Endothelial cell of umbilical vein (primary cell): ENCODE data around the gene LRRC37A3.
"Not testable (repeated sequence)": the region's sequence is repeated elsewhere in the genome, so short reads cannot be mapped to it uniquely, and the experiment has no call there.

Experiments
- CTCF ChIP-seq, 2 donors: IDR thresholded peaks; 1 replicate in 1 of 2; 2 replicates in 1 of 2; pipeline ENCODE4 v1.5.1; 2011; ENCODE audit warnings: low read length in 2 of 2, mild to moderate bottlenecking in 2 of 2, moderate library complexity in 2 of 2, control low read depth in 1 of 2, inconsistent platforms in 1 of 2, low read depth in 1 of 2; ENCODE audit not compliant: insufficient read depth in 1 of 2; ENCODE audit errors: extremely low read depth in 1 of 2
- EZH2 ChIP-seq: IDR thresholded peaks from 2 replicates; pipeline ENCODE4 v1.6.1; 2012; ENCODE audit warnings: borderline replicate concordance, low read depth, mild to moderate bottlenecking, moderate library complexity, low read length, inconsistent platforms; ENCODE audit not compliant: severe bottlenecking
- FOS ChIP-seq: IDR thresholded peaks from 2 replicates; pipeline ENCODE4 v1.6.1; 2011; ENCODE audit warnings: mild to moderate bottlenecking, low read length, moderate library complexity, borderline replicate concordance; ENCODE audit not compliant: insufficient read depth
- POLR2A ChIP-seq: IDR thresholded peaks from 2 replicates; pipeline ENCODE4 v1.6.1; 2012; ENCODE audit warnings: low read depth, mild to moderate bottlenecking, control low read depth, low read length
- POLR2AphosphoS5 ChIP-seq: IDR thresholded peaks from 2 replicates; pipeline ENCODE4 v1.6.1; 2012; ENCODE audit warnings: low read depth, mild to moderate bottlenecking, control low read depth, low read length, moderate library complexity; ENCODE audit not compliant: insufficient read depth

GRCh38 chr17:64840960-64841359 lies 78.3 kb downstream of the LRRC37A3 start:
- TF ChIP-seq CTCF (IDR thresholded peaks at IDR 0.05; ENCODE audit: extremely low read depth in 1 of 2, insufficient read depth in 1 of 2, low read depth in 1 of 2, low read length in 2 of 2); EZH2; FOS; POLR2AphosphoS5; POLR2A: not testable (repeated sequence)
